CD4-positive, alpha-beta T cell treated with Interleukin-1 beta for 1 hour (primary cell): Measurements from ENCODE around the gene OR2AE1.

Experiments
- DNase-seq, 2 donors: peaks; one replicate each; pipeline ENCODE4 v3.0.0-alpha.2; 2020 to 2022

OR2AE1 gene

DNA sequence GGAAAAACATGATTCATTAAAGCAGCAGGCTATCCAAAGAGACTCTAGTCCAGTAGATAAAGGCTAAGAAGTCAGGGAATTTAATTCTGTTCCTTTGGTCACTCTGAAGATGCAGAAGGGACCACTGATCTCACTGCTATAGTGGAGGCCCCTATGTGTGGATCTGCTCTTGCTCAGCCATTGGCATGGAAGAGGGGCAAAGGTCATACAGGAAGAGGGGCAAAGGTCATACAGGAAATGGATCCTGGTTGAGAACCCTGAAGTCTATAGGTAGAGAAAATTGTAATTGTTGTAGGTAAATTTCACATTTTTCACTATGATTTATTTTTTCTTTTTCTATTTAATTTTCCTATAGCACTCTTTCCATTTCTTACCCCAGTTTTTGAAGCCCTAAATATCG is 21.6 kb downstream of the OR2AE1 start:
- no peak for DNase-seq

DNA sequence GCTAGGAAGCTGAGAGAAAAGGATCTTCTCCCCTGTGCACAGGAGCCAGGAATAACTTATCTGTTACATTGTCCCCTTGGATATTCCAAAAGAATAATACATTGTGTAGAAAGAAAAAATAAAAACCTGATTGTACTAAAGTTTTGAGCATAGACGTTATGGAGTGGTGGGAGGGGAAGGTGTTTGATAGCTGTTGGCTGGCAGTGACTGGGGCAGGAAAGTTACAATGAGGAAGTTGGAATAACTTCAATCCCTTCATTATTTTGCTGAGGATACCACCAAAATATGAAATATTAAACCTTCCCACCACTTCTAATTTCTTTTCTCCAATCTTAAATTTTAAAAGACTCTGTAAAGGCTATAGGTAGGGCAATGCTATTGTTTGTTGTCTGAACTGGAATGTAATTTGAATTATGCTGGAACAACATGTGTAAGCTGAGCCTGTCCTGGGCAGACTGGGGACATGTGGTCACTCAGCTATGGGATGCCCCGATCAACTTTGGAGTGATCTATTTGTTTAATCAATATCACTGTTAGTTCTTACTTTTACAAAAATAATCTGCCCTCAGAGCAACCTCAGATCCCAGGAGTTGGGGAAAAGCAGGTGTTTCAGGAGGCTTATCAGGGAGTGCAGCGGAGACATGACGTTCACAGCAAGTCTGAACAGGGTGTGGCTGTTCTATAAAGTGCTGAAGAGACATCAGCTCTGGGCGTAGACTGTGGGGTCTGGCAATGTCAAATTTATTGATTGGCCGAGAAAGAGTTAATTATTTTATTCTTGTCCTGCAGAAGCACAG is 28.2 kb downstream of the OR2AE1 start:
- DNase-seq, result no peak

DNA sequence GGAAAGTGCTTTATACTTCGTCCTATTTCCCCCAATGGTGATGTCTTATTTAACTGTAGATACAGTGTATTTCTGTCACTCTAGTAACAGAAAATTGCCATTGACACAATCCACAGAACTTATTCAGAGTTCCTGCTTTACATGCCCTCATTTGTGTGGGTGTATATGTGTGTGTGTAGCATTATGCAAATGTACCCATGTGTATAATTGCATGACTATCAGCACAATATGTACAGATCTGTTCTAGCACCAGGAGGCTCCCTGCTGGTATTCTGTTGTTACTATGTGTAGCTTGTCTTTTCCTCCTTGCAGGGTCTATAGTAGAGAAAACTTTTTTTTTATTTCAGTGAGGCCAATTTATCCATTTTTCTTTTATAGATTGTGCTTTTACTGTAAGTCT is 32.5 kb downstream of the OR2AE1 start:
- no peak for DNase-seq

DNA sequence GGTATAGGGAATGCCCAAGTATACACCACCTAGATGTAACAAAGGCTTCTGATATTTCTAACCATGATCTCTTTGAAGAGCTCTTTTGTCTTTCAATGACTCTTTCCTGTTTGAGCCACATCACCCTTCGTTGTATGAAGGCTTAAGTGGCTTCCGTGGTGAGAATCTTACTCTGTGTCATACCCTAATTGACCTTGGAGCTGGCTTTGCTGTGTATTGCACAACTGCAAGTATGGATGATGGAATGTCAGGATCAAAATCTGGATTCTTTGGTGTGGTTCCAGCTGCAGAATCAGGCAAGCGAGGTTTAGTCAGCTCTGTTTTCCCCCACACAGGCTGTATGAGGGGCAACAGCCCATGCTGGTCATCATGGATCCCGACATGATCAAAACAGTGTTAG is 33.0 kb downstream of the OR2AE1 start:
- DNase-seq, result no peak

- no peak for DNase-seq
Observed at GRCh38 chr7:99842926-99843325, 33.9 kb downstream of the OR2AE1 start.

- no peak for DNase-seq
Observed at GRCh38 chr7:99840136-99840869, 36.5 kb downstream of the OR2AE1 start.

GRCh38 chr7:99839287-99840021 is 37.4 kb downstream of the OR2AE1 start:
- no peak for DNase-seq

DNA sequence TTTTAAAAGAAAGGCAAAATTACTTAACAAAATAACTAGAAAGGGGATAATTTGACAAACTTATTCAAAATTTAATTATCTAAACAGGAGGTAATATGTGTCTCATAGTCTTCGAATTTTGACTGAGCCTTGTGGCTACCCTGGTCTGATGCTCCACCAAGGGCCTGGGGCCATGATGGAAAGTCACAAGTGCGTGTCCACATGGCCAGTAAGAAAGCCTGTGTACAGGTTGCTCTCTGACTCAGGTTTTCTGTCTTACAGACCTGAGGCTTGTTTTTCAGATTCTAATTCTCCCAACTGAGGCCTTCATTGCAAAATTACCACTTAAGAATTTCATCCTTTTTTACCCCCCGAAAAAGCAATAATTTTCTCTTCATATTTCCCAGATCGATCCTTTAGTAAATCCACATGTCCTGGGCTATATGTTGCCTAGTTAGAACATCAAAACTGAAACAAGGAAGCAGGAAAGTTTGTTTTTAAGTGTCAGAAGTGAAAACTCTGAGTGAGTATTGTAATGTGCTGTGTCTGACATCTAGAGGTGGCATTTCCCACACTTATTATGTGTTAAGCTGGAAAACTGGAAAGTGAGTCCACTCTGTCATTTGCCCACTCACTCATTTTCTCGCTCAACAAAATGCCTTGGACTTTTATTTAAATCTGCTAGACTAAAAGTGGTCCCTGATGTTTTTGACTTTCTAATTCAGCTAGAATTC is 39.0 kb downstream of the OR2AE1 start:
- DNase-seq, result no peak

DNA sequence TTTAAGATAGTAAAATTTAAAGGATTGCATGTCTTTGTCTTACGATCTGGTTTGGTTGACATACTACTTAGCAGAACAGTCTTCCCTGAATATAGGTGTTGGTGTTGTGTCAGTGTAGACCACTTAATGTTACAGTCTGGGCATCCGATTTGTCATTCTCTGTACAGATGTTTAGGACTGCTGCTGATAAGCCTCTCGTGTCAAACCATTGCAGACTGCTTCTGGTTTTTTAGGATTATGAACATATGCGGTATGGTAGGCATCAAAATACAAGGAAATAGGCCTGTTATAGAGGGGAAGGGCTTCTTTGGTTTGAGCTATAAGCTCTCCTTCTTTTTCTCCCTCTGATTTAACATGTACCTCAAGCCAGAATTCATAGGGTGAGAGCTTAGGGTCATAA is 41.6 kb downstream of the OR2AE1 start:
- no peak for DNase-seq

- DNase-seq, result no peak
Observed at GRCh38 chr7:99834382-99834781, 42.5 kb downstream of the OR2AE1 start.

DNA sequence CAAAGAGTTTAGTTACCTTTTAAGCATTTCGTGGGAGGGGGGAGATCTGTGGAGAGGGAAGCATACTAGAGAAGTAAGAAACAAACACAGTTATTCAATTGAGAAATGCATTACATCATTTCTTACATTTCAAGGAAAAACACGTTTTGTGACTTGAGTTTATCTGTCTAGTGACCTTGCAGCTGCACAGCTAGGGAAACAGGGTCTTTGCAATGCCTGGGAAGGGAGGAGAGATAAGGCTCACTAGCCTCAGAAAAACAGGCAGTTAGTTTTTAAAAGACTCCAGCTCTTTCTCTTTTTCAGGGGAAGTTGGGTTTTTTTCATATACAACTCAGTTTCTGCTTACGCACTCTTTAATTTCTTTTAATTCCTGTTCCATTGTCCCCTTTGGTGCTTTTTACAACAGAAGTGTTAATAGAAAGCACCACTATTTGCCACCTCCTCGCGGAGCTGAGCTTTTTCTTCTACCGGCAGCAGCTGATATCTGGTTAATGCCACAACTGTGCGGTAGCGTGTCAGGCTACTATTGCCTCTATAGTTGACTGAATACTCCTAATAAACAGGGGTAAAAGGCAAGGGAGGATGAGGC is 43.5 kb downstream of the OR2AE1 start:
- DNase-seq, result no peak

DNA sequence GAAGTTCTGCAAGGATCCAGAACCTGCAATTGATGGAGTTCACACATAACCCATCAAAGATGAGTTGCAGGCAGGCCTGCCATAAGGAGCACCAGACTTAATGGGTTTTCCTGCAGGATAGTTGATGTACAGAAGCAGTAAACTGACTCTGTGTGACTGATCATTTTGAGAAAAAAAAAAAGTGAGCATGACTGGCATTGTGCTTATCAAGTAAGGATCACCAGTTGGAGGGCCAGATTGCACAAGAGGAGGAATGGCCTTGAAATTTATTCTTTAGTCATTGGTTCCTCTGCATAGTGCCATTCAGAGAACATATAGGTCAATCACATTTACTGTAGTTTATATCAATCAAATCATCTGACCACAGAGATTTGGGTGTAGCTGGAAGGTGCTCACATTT is 45.2 kb downstream of the OR2AE1 start:
- DNase-seq, result no peak

DNA sequence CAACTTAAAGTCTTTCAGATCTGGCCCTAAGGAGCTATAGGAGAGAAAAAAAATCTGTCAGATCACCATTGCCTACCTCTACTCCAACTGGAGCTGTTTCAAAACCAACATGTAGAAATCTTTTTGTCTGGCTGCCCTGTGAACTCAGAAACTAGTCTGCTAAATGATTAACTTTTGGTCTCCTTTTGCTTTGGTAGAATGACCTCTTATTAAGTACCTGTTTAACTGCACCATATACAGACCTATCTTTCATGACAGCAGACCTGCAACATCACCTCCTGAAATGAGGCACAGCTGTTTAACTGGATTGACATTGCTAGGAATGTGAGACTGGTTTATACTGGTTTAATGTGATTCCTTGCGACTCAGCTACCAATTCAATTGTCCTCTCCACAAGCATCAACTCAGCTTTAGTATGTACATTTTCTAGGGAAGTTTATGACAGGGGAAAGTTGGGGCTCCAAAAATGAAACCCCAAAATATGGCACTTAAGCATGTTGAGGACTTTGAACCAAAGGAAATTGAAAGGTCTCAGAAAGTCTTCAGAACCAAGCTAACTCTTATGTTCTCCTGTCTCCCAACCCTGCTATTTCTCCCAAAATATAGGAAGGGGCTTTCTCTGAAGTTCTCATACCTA is 47.2 kb downstream of the OR2AE1 start:
- DNase-seq, result no peak

DNA sequence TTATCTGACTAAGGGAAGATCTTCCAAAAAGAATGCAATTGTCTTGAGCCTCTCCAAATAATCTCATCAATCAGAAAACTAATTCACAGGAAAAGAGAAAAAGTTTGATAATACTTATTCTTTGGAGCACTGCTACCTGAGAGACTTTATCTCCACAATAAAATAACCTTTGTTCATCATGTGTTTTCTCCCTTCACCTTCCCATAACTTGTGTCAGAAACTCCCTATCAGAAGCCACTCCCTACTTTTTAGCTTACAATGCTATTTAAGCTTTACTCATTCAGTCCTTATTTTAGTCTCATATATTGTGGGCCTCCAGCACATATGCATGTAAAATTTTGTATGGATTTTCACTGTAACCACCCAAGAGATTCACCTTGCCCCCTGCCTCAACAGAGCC is 48.0 kb downstream of the OR2AE1 start:
- DNase-seq, result no peak

GRCh38 chr7:99827040-99827778 is 49.6 kb downstream of the OR2AE1 start:
- no peak for DNase-seq
